ENCODE data around the gene ADAMTS13. TPM values are rescaled to one million over a fixed set of nuclear protein-coding genes. Genes with fewer than 3 reads are reported as not detected.
A peak's percentile ranks its signal among the peaks of the same experiment; 100 is the strongest.

The ADAMTS13 gene
- total and polyA plus RNA-seq, 9 of the 15 experiments (the other 6 are each of a cell fraction or from before 2014, with no cell fraction given) = 0.03 to 0.20 (median 0.04) TPM; not detected in 4

GRCh38 chr9:133417541-133418461, 4.4 kb upstream of the ADAMTS13 start, which contains the start of gene REXO4 (continued):
- TF ChIP-seq SRSF3 (IDR thresholded peaks at IDR 0.05; ENCODE audit: insufficient read depth, low read length) (no peak), MGA (IDR thresholded peaks at IDR 0.05) (peak; percentile 75), HLTF (IDR thresholded peaks at IDR 0.05) (peak; percentile 79; the same call in 1 of the 2 replicates), CREM (IDR thresholded peaks at IDR 0.05; ENCODE audit: low read depth) (peak; percentile 67; the same call in 1 of the 2 replicates), ZNF518B (CRISPR knock-in tag; IDR thresholded peaks at IDR 0.05) (no peak), ZNF347 (CRISPR knock-in tag; IDR thresholded peaks at IDR 0.05; ENCODE audit: low read depth) (no peak), ZNF76 (CRISPR knock-in tag; IDR thresholded peaks at IDR 0.05; ENCODE audit: borderline replicate concordance) (no peak), ZNF561 (CRISPR knock-in tag; conservative IDR thresholded peaks at IDR 0.05) (no peak), TCF3 (CRISPR knock-in tag; IDR thresholded peaks at IDR 0.05) (0 out of 2 replicates have a peak, but pooled peaks have one; percentile 27), POLR2AphosphoS5 (IDR thresholded peaks at IDR 0.05; ENCODE audit: control insufficient read depth, insufficient read depth, low read depth, low read length) (no peak)
